Adrenal gland (tissue), 12 donors: ENCODE results near the gene SORCS3. TPM values are rescaled to one million over a fixed set of nuclear protein-coding genes. Genes with fewer than 3 reads are reported as not detected.

Experiments
- DNase-seq, 7 donors: peaks; one replicate each; pipeline ENCODE4 v3.0.0-alpha.2; 2019 to 2020
- H3K27ac ChIP-seq, 5 donors: fragments of 200-600 bp; sonication (generic) in 4 of 5; 1 replicate in 3 of 5; 2 replicates in 2 of 5; pipeline versions ENCODE4 v1.5.1 to v1.8.0; 2016 to 2020; ENCODE audit warnings: mild to moderate bottlenecking in 1 of 5
- H3K27me3 ChIP-seq: fragments of 200-600 bp; 2 replicates; pipeline ENCODE4 v1.8.0; 2021
- H3K36me3 ChIP-seq, 2 donors: fragments of 200-600 bp; replicated peaks in 1 of 2; 1 replicate in 1 of 2; 2 replicates in 1 of 2; pipeline versions ENCODE4 v1.5.1 to v1.8.0; 2018 to 2022
- H3K4me1 ChIP-seq, 2 donors: fragments of 200-600 bp; replicated peaks in 1 of 2; 1 replicate in 1 of 2; 2 replicates in 1 of 2; pipeline versions ENCODE4 v1.5.1 to v1.8.0; 2018 to 2021
- H3K4me3 ChIP-seq, 4 donors: fragments of 200-600 bp; sonication (generic) in 3 of 4; one replicate each; pipeline ENCODE4 v1.5.1; 2016 to 2018
- H3K9me3 ChIP-seq, 3 donors: fragments of 200-600 bp; sonication (generic) in 1 of 3; replicated peaks in 1 of 3; 1 replicate in 2 of 3; 2 replicates in 1 of 3; pipeline versions ENCODE4 v1.5.1 to v1.8.0; 2016 to 2021
- CTCF ChIP-seq, 6 experiments: fragments of 450-650 bp in 4 of 6; fragments of 200-600 bp in 2 of 6; sonication (generic) in 1 of 6; IDR thresholded peaks; 1 replicate in 5 of 6; 2 replicates in 1 of 6; pipeline versions ENCODE4 v1.5.1 to v1.8.0; 2016 to 2021; ENCODE audit warnings: antibody characterized with exemption in 6 of 6, mild to moderate bottlenecking in 2 of 6, moderate library complexity in 1 of 6
- POLR2A ChIP-seq, 2 donors: fragments of 450-650 bp; IDR thresholded peaks; one replicate each; pipeline ENCODE4 v1.6.1; 2017; ENCODE audit warnings: antibody characterized with exemption in 2 of 2, mild to moderate bottlenecking in 2 of 2, moderate library complexity in 1 of 2
- WGBS, 4 donors: extraction: QIAGEN DNeasy Blood & Tissue Kit in 2 of 4; methylation state at CpG; one replicate each; pipeline versions ENCODE4 v1.1.5 to v1.1.7; 2013 to 2017; 5-methylcytosine and 5-hydroxymethylcytosine counted together
- intact Hi-C, 2 donors: fragments of 100-400 bp; cut with DNase I; formaldehyde crosslinking; loops; one replicate each; pipeline versions ENCODE4 v1.14.1 to v1.15.0; 2022 to 2023
- polyA plus RNA-seq, 3 donors: library from polyadenylated mRNA; stranded (reverse); fragments of 200-250 nt in 2 of 3; fragments of 350-450 nt in 1 of 3; fragmentation: Illumina TruSeq in 1 of 3; extraction: RNeasy Lipid Tissue Mini Kit (QIAGEN cat#74804) in 1 of 3; gene quantifications; one replicate each; pipeline ENCODE4 v1.2.3, GENCODE V29; 2013 to 2014
- total RNA-seq, 9 donors: library from RNA; depleted of rRNA in 4 of 9; stranded (reverse); fragments of >200 nt in 4 of 9; fragments of 120-200 nt in 1 of 9; fragmentation: NEBNext Ultra II Directional in 1 of 9; extraction: Animal tissue kit (Norgen Biotek cat#: 25700) in 1 of 9; gene quantifications; one replicate each; pipeline versions ENCODE4 v1.1.0 to v1.2.4, GENCODE V29; 2013 to 2023
- donor health status: healthy with polysubstance abuse.
- donor health status: Bipolar disorder and iron deficiency.
- donor health status: DM: yes; HTN: yes; CAD: no.
- donor health status: DM: no; HTN: no; CAD: no.
- donor health status: DM: no; HTN: no; CAD: no.
- donor health status: DM: yes; HTN: yes; CAD: no.

The SORCS3 gene
- total and polyA plus RNA-seq, 12 donors, result 0.22 to 3.4 (median 1.2) TPM; not detected in 2

DNA sequence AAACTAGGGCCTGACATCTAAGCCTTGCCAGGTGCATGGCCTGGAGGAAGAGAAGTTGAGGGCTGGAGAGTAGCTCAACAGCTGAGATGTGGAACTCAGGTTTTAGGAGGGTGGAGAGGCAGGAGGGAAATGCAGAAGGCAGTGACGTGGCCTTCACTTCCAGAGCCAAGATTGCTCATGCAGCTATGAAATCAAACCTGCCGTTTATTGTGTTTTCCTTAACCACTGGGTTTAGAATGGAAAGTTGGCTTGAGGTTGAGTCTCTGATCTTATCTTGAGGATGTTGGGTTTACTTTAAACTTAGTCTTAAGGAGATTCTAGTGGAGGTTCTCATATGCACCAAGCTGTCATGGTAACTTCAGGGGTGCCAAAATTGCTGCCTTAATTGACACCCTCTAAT is 178.6 kb downstream of the SORCS3 start:
- no peak for DNase-seq
- intact Hi-C loops, result no loop called here
- 40 to 61% (median 51%) methylated on average over 2 of the region's 2 CpGs for WGBS, 4 donors
- H3K9me3 ChIP-seq, result no peaks in the 10 kb centered on the region
- H3K36me3 ChIP-seq, result no peaks in the 10 kb centered on the region
- H3K27ac ChIP-seq, result no peak overlapping the region
- H3K4me1 ChIP-seq, result no peaks in the 10 kb centered on the region
- no peak overlapping the region for H3K4me3 ChIP-seq
- TF ChIP-seq CTCF (IDR thresholded peaks at IDR 0.05) (no peak), POLR2A (IDR thresholded peaks at IDR 0.05) (no peak)
- H3K27me3 ChIP-seq, result no peaks in the 10 kb centered on the region

GRCh38 chr10:104822088-104822487 is 181.0 kb downstream of the SORCS3 start:
- no peak for TF ChIP-seq POLR2A (IDR thresholded peaks at IDR 0.05)
- TF ChIP-seq CTCF (IDR thresholded peaks at IDR 0.05), result no peak
- Histone ChIP-seq H3K27me3 (no peaks in the 10 kb centered on the region), H3K9me3 (no peaks in the 10 kb centered on the region), H3K36me3 (no peaks in the 10 kb centered on the region), H3K4me1 (no peaks in the 10 kb centered on the region), H3K27ac (no peak overlapping the region), H3K4me3 (no peak overlapping the region)
- WGBS, 4 donors, result 28 to 51% (median 34%) methylated on average over 3 of the region's 3 CpGs
- DNase-seq, result no peak
- intact Hi-C loops, result no loop called here

DNA sequence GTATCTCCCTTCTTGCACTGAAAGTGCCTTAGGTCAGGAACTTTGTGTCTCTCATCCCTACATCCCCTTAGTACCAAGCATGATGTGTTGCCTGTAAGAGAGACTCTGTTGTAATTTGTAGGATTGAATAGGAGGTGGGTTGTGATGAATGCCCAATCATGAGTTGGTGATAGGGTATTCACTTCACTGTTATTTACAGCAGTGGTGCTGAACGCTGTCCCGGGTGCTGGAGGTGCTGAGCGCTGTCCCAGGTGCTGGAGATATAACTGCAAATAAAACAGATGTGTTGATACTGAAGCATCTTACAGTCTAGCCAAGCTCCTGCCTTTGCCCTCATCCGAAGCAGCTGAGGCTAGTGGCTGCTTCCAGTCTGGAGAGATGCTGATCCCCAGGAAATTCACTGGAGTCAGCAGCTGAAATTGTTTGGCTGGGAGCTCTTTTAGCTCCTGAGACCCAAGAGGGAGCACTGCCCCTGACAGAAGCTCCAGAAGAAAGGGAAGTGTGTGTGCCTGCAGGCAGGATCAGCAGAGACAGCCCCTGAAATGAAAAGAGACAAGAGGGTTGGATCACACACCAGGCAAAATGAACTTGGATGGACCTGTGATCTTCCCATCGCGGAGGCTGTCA is 183.4 kb downstream of the SORCS3 start:
- DNase-seq, result peak in 6 of 7 donors; percentile 19 to 40 (median 30)
- H3K9me3 ChIP-seq, result no peaks in the 10 kb centered on the region
- no peaks in the 10 kb centered on the region for H3K36me3 ChIP-seq
- no peaks in the 10 kb centered on the region for H3K27me3 ChIP-seq
- H3K4me1 ChIP-seq, result no peaks in the 10 kb centered on the region
- H3K27ac ChIP-seq, result no peak overlapping the region
- H3K4me3 ChIP-seq, result no peak overlapping the region
- TF ChIP-seq POLR2A (IDR thresholded peaks at IDR 0.05), result no peak
- TF ChIP-seq CTCF (IDR thresholded peaks at IDR 0.05), result no peak
- 14 to 90% (median 37%) methylated on average over 2 to 6 of the region's 6 CpGs for WGBS, 4 donors
- intact Hi-C loops, result no loop called here

DNA sequence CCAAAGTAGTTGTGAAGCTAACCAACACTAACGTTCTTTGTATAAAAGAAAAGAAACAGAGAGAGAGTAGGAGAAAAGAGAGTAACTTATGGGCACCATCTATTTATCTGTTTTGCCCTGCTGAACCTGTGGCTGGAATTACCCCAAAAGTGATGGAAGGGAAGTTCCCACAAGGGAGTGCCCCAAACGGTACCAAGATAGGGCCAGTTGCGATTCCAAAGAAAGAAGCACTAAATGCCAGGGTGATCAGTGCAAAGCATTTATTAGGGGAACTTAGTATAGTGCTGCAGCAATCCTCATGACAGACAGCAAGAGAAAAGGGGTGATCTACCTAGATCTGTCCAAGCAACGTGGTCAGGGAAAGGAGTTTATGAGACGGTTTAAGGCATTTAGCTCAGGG is 190.2 kb downstream of the SORCS3 start:
- no peak for TF ChIP-seq POLR2A (IDR thresholded peaks at IDR 0.05)
- no peak for TF ChIP-seq CTCF (IDR thresholded peaks at IDR 0.05)
- Histone ChIP-seq H3K4me3 (no peak overlapping the region), H3K9me3 (no peaks in the 10 kb centered on the region), H3K27me3 (no peaks in the 10 kb centered on the region), H3K36me3 (no peaks in the 10 kb centered on the region), H3K27ac (no peak overlapping the region), H3K4me1 (no peaks in the 10 kb centered on the region)
- intact Hi-C loops, result no loop called here
- no peak for DNase-seq
- 62 to 71% (median 69%) methylated on average over 5 of the region's 5 CpGs for WGBS, 4 donors
